Stimulated activated CD4-positive, alpha-beta T cell treated with anti-CD3 and anti-CD28 coated beads, Interleukin-2, amount 100 ng/mL, for 24 hours (primary cell): ENCODE measurements around the gene DCP1A.
"Not testable (repeated sequence)": the region's sequence is repeated elsewhere in the genome, so short reads cannot be mapped to it uniquely, and the experiment has no call there.

ENCODE experiments used
- DNase-seq, 2 donors: peaks; one replicate each; pipeline ENCODE4 v3.0.0-alpha.2; 2020

Gene DCP1A

GRCh38 chr3:53261712-53262111 is 85.6 kb downstream of the DCP1A start:
- DNase-seq = no peak

DNA sequence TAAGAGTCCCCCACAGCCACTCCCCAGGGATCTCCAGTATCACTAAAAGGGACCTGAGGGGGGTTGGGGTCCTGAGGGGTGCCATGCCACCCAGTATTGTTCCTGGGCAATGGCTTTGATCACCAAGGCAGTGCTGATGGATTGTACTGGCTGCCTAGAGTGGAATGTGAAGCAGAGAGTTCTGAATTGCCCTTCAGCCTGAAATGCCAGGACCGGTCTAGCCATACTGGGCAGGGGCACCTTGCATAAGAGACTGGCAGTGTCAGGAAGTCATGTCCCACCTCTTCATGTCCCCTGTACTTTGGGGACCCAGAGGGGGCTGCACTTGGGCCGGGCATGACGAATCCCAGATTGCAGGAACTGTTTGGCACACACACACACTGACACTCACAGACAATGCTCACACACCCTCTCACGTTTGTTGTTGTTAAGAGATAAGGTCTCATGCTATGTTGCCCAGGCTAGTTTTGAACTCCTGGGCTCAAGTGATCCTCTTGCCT is 87.0 kb downstream of the DCP1A start:
- DNase-seq = no peak

DNA sequence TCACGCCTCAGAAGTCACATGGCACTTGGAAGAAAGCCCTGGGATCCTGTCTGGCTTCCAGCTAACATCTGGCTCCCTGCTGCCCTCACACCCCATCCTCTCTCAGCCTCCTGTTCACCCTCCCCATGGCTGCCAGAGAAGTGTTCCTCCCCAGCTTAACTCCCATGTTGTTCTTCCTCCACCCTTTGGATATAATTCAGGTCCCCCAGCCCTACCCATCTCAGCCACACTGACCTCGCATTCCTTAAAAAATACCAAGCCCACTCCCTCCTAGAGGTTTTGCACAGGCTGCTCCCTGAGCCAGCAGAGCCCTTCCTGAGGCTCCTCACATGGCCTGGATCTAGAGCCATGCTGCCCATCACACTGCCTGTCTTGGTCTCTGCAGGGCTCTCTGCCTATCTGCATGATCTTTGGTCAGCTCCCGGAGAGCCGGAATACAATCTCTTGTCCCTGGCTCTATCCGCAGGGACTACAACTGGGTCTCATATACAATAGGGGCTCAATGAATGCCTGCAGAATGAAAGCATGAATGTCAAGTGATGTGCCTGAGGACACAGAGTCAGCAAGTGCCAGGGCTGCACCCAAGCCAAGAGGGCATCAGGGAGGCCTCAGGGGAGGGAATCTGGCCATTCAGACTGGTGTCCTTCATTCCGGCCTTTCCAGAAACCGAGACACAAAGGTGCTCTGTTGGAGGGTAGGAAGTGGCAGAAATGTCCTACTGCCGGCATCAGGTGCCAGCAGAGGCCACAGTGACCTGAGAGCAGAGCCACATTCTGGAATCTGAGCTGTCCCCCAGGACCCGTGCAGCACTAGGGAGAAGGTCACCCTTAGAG is 87.7 kb downstream of the DCP1A start:
- no peak for DNase-seq

DNA sequence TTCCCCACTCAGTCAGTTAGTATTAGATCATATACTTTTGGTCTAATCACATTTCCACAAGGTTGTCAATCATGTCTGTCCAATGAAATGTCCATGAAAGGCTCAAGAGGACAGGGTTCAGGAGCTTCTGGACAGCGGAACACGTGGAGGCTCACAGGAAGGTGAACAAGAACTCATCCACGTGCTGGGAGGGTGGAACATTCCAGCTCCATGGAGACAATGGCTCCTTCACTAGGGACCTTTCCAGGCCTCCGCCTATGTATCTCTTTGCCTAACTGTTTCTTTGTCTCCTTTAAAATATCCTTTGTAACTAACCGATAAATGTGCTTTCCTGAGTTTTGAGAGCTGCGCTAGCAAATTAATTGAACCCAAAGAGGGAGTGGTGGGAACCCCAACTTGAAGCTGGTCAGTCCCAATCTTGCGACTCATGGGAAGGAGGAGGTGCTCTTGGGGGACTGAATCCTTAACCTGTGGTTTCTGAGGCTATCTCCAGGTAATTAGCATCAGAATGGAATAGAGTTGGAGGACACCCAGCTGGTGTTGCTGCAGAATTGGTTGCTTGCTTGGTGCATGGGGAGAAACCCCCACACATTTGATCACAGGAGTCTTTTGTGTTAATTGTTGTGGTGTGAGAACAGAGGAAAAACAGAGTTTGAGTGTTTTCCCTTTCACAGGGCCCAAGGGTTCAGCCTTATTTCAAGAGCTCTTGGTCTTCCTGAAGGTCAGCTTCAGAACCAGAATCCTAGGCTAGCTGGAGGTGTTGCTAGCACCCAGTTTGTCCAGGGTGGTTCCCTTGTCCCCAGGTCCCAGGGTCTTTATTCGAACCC is 88.5 kb downstream of the DCP1A start:
- DNase-seq = no peak

GRCh38 chr3:53257465-53257864 is 89.9 kb downstream of the DCP1A start:
- DNase-seq = no peak

GRCh38 chr3:53256704-53257055 is 90.7 kb downstream of the DCP1A start:
- DNase-seq = no peak

GRCh38 chr3:53255775-53256703 is 91.3 kb downstream of the DCP1A start, which contains the start of gene TKT:
TKT (minus strand) TSS chr3:53256022; CDS start chr3:53255942, 80 bp downstream.
- DNase-seq = peak; percentile 84 to 86

DNA sequence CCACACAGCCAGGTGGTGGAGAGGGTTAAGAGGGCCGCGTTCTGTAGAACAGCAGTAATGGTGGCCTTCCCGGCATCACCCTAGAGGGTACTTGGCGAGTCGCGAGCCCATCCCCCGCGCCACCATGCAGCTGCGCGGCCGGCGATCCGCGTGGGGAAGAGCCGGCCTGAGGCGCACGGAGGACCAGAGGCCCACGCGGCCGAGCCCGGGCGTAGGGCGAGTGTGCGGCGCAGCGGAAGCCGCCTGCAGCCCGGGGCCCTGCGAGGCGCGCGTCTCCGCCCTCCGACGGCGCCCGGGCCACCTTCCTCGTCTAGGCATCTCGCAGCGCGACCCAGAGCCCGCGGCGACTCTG is 91.9 kb downstream of the DCP1A start:
- DNase-seq = peak; percentile 50 to 54

- peak; percentile 54 to 72 for DNase-seq
Measured at GRCh38 chr3:53254509-53255422, 92.6 kb downstream of the DCP1A start.

DNA sequence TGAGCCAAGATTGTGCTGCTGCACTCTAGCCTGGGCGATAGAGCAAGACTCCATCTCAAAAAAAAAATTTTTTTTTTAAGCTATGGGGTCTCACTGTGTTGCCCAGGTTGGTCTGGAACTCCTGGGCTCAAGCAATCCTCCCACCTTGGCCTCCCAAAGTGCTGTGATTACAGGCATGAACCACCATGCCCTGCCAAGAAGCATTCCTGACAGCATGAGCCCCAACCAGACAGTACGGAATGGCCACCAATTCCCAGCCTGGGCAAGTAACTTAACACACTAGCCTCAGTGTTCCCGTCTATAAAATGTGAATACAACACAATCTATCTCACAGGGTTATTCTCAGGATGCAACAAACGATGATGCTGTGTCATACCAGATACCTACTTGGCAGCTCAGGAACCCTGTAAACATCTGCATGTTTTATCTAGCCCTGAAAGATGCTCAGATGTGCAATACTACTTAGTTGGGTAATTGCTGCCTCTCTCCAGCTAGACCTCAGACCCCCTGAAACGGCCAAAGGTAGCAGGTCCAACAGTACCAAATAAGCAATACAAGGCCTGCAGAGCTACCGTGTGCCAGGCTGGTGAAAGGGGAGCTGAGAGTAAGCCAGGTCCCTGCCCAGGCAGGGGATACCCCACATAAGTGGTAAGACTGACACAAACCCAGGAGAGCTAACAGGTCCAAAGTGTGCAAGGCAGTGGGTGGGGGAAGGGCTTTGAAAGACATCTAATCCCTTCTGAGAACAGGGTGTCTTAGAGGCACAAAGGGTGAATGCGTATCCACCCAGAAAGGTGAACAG is 93.4 kb downstream of the DCP1A start:
- DNase-seq = no peak

GRCh38 chr3:53252947-53253322 is 94.4 kb downstream of the DCP1A start:
- DNase-seq = not testable (repeated sequence)

DNA sequence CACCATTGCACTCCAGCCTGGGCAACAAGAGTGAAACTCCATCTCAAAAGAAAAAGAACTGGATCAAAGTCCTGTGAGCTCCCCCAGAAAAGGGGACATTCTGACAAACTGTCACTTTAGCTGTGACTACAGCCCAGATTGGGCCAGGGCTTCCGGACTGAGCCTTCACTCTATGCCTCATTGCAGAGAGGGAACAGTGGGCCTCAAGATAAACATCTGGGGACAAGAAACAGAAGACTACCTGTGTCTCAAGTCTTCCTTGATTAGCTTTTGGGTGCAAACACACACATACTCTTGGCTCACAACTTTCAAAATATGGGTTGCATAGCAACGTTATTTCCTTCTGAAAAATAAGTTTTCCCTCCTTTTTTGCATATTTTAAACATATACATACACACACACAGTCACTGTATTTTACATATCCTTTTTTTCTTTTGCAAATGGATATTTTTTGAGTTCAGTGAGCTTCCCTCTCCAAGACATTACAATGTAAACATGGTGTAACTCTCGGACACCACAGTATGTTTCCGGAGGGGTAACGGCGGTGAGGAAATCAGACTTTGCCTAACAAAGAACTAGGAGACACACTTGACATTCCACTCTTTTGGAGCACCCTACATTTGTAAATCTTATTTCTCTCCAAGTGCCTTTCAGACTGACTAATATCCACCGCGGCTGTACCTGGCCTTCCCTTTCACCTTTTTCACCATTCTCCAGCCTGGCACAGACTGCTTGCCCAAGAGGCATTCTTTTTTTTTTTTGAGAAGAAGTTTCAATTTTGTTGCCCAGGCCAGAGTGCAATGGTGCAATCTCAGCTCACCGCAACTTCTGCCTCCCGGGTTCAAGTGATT is 95.0 kb downstream of the DCP1A start:
- no peak for DNase-seq

DNA sequence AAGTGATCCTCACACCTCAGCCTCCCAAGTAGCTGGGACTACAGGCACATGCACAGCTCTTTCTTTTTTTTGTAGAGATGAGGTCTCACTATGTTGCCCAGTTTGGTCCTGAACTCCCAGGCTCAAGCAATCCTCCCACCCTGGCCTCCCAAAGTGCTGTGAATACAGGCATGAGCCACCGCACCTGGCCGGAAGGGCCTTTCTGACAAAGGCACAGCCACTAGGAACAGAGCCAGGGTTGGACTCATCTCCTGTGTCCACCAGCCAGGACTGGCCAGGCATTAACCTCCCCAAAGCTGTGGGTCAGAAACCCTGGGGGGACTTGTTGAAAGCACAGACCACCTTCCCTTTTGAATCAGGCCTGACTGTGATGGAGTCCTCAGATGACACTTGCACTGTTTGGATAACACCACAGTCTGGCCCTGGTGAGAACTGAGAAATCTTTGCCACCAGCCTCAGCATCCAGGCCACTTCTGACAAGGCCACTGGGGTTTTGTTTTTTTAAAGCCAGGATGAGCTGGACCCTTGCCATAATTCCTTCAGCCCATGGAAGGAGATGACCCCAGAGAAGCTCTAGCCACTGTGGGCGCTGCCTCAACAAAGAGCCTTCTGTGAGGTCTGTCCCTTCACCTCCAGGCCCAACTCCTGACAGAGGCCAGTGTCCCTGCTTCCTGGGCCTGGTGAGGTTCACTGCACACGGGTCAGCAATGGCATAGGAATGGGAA is 96.3 kb downstream of the DCP1A start:
- DNase-seq = no peak

DNA sequence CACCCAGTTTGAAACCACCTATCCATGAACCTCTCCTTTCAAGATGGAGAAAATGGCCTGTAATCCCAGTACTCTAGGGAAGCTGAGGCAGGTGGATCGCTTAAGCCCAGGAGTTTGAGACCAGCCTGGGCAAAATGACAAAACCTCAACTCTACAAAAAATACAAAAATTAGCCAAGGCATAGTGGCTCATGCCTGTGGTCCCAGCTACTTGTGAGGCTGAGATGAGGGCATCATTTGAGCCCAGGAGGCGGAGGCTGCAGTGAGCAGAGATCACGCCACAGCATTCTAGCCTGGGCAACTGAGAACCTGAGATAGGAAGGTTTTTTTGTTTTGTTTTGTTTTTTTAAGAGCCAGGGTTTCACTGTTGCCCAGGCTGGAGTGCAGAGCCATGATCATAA is 96.9 kb downstream of the DCP1A start:
- DNase-seq = no peak

- no peak for DNase-seq
Measured at GRCh38 chr3:53248161-53248560, 99.2 kb downstream of the DCP1A start.

GRCh38 chr3:53247619-53248018 is 99.7 kb downstream of the DCP1A start:
- DNase-seq = no peak

- DNase-seq = no peak
Measured at GRCh38 chr3:53244271-53244670, 103.1 kb downstream of the DCP1A start.

- no peak for DNase-seq
Measured at GRCh38 chr3:53243785-53244184, 103.6 kb downstream of the DCP1A start.

DNA sequence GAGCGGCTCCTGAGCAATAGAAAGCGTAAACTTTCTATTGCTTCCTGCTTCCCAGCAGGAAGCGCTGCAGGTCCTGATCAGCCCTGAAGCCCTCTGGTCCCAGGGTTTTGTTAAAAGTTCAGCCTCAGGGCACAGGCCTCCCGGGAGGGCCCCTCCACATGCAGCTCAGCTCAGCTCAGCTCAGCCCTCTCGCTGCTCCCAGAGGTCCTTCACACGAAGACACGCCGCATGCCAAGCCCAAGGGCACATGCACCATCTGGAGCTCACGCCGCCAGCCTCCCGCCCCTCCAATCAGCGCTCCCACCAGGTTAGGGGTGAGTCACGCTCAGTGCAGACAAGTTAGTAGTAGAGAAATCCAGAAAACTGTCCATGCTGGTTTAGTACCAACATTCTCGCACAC is 104.2 kb downstream of the DCP1A start:
- no peak for DNase-seq
